GM13976 (cell line): Measurements from ENCODE around the gene SLAMF7.
"Not testable (repeated sequence)": the region's sequence is repeated elsewhere in the genome, so short reads cannot be mapped to it uniquely, and the experiment has no call there.

Experiments
- DNase-seq: peaks from one replicate; pipeline ENCODE4 v3.0.0; 2012; ENCODE audit warnings: low spot score
- in situ Hi-C: fragments of 300-500 bp; cut with MboI; formaldehyde crosslinking; loops from one replicate; pipeline ENCODE4 v1.12.0; 2022; ENCODE audit warnings: low sequenced_read_pairs, mixed read lengths, inconsistent platforms; ENCODE audit not compliant: unreplicated experiment
- TF ChIP-seq, protein P1 (sequence below): IDR thresholded peaks from 2 replicates; pipeline ENCODE4 v1.5.1; 2012; ENCODE audit warnings: borderline replicate concordance, mild to moderate bottlenecking; ENCODE audit not compliant: insufficient read depth; ENCODE audit errors: extremely low read depth, missing control alignments, control extremely low read depth

The SLAMF7 gene

DNA sequence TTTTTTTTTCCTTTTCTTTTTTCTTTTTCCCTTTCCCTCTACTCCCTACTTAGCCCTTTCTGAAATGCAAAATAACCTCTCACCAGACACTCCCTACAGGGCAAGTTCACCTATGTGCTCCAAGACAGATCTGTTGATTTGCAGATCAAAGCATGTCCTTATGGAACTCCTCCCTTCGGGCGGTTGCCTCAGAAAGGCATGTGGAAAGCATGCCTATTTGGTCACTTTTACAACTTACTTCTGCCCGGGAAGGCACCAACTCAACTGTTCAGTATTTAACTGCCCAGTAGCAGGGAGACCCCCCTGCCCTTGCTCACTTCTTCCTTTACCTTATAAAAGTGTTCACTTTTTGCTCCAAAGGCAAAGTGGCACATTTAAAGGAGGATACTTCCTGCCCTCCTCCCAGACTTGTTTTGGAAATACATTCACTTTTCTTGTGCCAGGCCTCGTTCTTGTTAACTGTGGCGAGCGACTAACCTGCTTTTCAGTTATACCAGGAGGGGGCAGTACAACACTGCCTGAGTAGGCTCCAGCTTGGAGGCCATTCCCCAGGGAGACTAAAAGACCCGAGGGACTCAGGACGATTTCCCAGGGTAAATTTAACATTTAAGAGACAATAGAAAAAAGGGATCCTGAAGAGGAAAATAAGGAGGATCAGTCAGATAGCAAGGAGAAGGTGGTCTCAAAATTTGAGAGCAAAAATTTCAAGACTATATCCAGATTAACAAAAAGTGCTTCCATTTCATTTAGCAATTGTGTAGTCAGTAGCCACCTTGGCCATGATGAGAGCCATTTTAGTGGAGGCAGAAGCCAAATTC is 12.3 kb upstream of the SLAMF7 start:
- in situ Hi-C loops, result loop anchor here (10.0 kb wide), 1 partner anchor 108 kb away; no protein-coding TSS in a partner anchor

DNA sequence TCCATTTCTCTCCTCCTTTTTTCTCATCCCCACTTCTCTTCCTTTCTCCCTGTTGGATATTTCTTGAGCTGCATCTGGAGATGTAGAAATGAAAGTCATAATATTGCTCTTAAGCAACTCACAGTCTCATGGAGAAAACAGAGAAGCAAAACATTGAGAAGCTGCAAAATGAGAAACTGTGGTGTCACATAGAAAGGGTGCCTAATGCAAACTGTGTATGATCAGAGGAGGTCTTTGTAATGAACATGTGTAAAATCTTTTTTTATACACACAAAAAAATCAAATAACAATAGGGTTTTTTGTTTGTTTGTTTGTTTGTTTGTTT is 11.8 kb upstream of the SLAMF7 start:
- DNase-seq, result no peak
- in situ Hi-C loops, result loop anchor here (10.0 kb wide), 1 partner anchor 108 kb away; no protein-coding TSS in a partner anchor
- TF ChIP-seq, protein P1, sequence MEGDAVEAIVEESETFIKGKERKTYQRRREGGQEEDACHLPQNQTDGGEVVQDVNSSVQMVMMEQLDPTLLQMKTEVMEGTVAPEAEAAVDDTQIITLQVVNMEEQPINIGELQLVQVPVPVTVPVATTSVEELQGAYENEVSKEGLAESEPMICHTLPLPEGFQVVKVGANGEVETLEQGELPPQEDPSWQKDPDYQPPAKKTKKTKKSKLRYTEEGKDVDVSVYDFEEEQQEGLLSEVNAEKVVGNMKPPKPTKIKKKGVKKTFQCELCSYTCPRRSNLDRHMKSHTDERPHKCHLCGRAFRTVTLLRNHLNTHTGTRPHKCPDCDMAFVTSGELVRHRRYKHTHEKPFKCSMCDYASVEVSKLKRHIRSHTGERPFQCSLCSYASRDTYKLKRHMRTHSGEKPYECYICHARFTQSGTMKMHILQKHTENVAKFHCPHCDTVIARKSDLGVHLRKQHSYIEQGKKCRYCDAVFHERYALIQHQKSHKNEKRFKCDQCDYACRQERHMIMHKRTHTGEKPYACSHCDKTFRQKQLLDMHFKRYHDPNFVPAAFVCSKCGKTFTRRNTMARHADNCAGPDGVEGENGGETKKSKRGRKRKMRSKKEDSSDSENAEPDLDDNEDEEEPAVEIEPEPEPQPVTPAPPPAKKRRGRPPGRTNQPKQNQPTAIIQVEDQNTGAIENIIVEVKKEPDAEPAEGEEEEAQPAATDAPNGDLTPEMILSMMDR, result no peak

More for the DNA sequence above, 12.3 kb upstream of the SLAMF7 start:
- TF ChIP-seq, protein P1, result peak; percentile 79
- DNase-seq, result peak; percentile 60

DNA sequence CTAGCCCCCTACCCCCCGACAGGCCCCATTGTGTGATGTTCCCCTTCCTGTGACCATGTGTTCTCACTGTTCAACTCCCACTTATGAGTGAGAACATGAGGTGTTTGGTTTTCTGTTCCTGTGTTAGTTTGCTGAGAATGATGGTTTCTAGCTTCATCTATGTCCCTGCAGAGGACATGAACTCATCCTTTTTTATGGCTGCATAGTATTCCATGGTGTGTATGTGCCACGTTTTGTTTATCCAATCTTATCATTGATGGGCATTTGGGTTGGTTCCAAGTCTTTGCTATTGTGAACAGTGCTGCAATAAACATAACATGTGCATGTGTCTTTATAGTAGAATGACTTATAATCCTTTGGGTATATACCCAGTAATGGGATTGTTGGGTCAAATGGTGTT is 7.5 kb upstream of the SLAMF7 start:
- in situ Hi-C loops, result loop anchor here (5.0 kb wide), 1 partner anchor 41 kb away; no protein-coding TSS in a partner anchor
- DNase-seq, result not testable (repeated sequence)

DNA sequence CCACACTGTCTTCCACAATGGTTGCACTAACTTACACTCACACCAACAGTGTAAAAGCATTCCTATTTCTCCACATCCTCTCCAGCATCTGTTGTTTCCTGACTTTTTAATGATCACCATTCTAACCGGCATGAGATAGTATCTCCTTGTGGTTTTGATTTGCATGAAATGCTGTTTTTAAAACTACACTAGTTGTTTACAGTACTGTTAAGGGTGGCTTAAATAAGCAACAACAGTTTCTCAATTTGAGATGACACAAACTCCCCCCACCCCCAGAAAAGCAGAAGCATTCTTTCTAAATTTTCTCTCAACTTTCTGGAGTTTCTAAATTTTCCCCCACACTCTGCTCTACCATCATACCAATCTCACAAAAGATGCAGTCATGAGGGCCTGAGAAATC is 7.1 kb upstream of the SLAMF7 start:
- DNase-seq, result no peak
- in situ Hi-C loops, result loop anchor here (5.0 kb wide), 1 partner anchor 40 kb away; no protein-coding TSS in a partner anchor

DNA sequence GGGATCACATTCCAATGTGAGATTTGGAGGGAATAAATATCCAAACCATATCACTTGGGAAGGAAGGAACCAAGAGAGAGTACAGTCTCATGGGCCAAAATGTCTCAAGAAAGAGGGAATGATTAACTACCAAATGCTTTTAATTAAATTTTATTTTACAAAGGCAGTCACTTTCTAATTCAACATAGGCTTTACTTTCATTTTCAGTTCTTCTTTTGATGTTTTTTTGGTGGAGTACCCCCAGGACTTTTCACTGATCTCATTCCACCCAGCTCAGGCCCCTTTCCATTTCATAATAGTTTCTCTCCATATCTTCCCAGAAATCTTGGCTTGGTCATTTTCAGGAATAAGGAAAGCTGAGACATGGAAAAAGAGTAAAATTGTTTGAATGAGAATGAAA is 5.1 kb upstream of the SLAMF7 start:
- in situ Hi-C loops, result loop anchor here (5.0 kb wide), 1 partner anchor 38 kb away; no protein-coding TSS in a partner anchor
- DNase-seq, result no peak
- TF ChIP-seq, protein P1, result no peak

More for the DNA sequence above, 7.1 kb upstream of the SLAMF7 start:
- TF ChIP-seq, protein P1, result no peak

DNA sequence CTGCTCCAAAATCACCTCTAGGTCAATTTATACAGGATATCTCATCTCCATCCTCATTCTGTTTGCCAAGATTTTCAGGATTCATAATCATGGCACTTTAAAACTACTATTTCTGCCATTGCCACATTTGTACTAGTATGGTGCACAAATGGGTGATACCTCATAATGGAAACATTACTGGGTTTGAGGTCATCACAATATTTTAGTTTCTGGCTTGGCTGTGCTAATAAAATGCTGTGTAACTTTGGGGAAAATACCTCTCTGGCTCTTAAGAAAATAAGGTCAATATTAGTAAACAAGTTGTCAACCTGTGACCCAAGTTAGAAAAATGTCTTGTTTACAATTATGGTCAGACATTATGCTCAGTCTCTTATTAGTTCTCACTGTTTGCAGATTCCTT is 4.7 kb upstream of the SLAMF7 start:
- no peak for DNase-seq
- in situ Hi-C loops, result loop anchor here (5.0 kb wide), 1 partner anchor 38 kb away; no protein-coding TSS in a partner anchor
- TF ChIP-seq, protein P1, result no peak

DNA sequence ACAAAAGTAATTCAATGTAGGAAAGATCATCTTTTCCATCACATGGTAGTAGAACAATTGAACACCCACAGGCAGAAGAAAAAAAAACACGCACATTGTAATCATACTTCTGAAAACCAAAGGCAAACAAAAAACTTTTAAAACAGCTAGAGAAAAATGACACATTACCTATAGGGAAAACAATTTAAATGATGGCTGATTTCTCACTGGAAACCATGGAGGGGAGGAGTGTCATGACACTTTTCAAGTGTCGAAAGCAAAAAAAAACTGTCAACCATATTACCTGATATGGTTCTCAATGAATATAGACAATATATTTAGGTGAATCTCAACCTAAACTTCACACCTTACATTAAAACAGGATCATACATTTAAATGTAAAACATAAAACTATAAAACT is 776 bp upstream of the SLAMF7 start:
- TF ChIP-seq, protein P1, result no peak
- in situ Hi-C loops, result no loop called here
- no peak for DNase-seq
